ENCODE results near the gene HDAC4. TPM values are rescaled to one million over a fixed set of nuclear protein-coding genes. Genes with fewer than 3 reads are reported as not detected.
A peak's percentile ranks its signal among the peaks of the same experiment; 100 is the strongest.

The HDAC4 gene
- total and polyA plus RNA-seq, 9 of the 15 experiments (the other 6 are each of a cell fraction or from before 2014, with no cell fraction given), result 0.11 to 20.2 (median 4.0) TPM

DNA sequence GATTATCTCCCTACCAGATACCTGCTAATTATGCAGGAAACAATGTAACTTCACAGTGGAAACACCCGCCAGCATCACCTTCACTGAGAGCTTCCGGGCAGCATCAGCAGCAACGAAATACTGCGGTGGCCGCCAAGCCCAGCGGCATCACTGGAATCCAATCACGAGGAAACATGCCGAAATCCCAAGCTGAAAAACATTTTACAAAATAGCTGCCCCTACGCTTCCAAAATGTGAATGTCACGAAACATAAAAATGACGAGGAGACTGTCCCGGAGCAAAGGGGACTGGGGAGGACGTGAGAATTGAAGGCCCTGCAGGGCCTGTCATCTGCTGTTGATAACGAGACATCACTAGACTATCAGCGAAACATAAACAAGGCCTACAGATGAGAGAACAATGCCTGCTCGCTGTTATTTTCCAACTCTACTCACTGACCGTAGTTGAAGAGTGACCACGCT lies 82.6 kb downstream of the HDAC4 start (continued):
- no peak for TF ChIP-seq TSHZ1 (CRISPR knock-in tag; IDR thresholded peaks at IDR 0.05)
- no peak for TF ChIP-seq FOXK1 (CRISPR knock-in tag; IDR thresholded peaks at IDR 0.05; ENCODE audit: borderline replicate concordance)
- TF ChIP-seq NR2C2 (CRISPR knock-in tag; IDR thresholded peaks at IDR 0.05), result no peak
- TF ChIP-seq NR2C2 (tag; IDR thresholded peaks at IDR 0.05), result no peak
- no peak for TF ChIP-seq ZFPM2 (CRISPR knock-in tag; IDR thresholded peaks at IDR 0.05)
- TF ChIP-seq SMARCA4 (IDR thresholded peaks at IDR 0.05), result peak; percentile 49
- no peak for TF ChIP-seq SAFB (IDR thresholded peaks at IDR 0.05; ENCODE audit: borderline replicate concordance, low read depth, low read length)
- no peak for TF ChIP-seq NCOA1 (IDR thresholded peaks at IDR 0.05; ENCODE audit: low read depth)
- TF ChIP-seq ZSCAN29 (IDR thresholded peaks at IDR 0.05), result no peak
- no peak for TF ChIP-seq ESRRB (CRISPR knock-in tag; IDR thresholded peaks at IDR 0.05; ENCODE audit: borderline replicate concordance)
- TF ChIP-seq ZNF232 (CRISPR knock-in tag; IDR thresholded peaks at IDR 0.05), result no peak
- TF ChIP-seq, protein P1, sequence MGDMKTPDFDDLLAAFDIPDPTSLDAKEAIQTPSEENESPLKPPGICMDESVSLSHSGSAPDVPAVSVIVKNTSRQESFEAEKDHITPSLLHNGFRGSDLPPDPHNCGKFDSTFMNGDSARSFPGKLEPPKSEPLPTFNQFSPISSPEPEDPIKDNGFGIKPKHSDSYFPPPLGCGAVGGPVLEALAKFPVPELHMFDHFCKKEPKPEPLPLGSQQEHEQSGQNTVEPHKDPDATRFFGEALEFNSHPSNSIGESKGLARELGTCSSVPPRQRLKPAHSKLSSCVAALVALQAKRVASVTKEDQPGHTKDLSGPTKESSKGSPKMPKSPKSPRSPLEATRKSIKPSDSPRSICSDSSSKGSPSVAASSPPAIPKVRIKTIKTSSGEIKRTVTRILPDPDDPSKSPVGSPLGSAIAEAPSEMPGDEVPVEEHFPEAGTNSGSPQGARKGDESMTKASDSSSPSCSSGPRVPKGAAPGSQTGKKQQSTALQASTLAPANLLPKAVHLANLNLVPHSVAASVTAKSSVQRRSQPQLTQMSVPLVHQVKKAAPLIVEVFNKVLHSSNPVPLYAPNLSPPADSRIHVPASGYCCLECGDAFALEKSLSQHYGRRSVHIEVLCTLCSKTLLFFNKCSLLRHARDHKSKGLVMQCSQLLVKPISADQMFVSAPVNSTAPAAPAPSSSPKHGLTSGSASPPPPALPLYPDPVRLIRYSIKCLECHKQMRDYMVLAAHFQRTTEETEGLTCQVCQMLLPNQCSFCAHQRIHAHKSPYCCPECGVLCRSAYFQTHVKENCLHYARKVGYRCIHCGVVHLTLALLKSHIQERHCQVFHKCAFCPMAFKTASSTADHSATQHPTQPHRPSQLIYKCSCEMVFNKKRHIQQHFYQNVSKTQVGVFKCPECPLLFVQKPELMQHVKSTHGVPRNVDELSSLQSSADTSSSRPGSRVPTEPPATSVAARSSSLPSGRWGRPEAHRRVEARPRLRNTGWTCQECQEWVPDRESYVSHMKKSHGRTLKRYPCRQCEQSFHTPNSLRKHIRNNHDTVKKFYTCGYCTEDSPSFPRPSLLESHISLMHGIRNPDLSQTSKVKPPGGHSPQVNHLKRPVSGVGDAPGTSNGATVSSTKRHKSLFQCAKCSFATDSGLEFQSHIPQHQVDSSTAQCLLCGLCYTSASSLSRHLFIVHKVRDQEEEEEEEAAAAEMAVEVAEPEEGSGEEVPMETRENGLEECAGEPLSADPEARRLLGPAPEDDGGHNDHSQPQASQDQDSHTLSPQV (IDR thresholded peaks at IDR 0.05), result peak; percentile 40; the same call in 1 of the 2 replicates
- TF ChIP-seq TBP (optimal IDR thresholded peaks at IDR 0.05; ENCODE audit: low read depth, low read length), result peak; percentile 35
- no peak for TF ChIP-seq CBX2 (IDR thresholded peaks at IDR 0.05; ENCODE audit: insufficient read depth, low read length, poor library complexity, severe bottlenecking)
